ENCODE results near the gene KCNJ6.
"Not testable (repeated sequence)": the region's sequence is repeated elsewhere in the genome, so short reads cannot be mapped to it uniquely, and the experiment has no call there.

Gene KCNJ6

DNA sequence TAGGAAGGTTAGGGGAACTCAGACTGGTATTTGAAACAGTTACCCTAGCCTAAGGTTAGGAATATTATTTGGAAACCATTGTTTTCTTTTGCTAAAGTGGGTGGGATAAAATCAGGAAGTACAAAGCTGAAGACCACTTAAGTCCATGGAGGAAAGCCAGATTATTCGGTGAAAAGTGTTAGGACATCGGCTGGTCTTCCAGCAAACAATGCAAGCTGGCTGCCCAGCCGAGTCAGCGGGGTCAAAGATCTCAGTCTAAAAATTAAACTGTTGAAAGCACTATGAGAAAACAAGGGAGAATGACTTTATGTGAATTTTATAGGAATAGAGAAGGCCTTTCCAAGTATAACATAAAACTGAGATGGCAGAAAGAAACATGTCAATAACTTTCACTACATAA lies 231.7 kb downstream of the KCNJ6 start:
- in situ Hi-C loops (cut with MboI; ENCODE audit: low sequenced_read_pairs), result no loop called here

- in situ Hi-C loops (cut with MboI; ENCODE audit: low sequenced_read_pairs), result no loop called here
Measured at GRCh38 chr21:37684115-37684493, 232.2 kb downstream of the KCNJ6 start.

DNA sequence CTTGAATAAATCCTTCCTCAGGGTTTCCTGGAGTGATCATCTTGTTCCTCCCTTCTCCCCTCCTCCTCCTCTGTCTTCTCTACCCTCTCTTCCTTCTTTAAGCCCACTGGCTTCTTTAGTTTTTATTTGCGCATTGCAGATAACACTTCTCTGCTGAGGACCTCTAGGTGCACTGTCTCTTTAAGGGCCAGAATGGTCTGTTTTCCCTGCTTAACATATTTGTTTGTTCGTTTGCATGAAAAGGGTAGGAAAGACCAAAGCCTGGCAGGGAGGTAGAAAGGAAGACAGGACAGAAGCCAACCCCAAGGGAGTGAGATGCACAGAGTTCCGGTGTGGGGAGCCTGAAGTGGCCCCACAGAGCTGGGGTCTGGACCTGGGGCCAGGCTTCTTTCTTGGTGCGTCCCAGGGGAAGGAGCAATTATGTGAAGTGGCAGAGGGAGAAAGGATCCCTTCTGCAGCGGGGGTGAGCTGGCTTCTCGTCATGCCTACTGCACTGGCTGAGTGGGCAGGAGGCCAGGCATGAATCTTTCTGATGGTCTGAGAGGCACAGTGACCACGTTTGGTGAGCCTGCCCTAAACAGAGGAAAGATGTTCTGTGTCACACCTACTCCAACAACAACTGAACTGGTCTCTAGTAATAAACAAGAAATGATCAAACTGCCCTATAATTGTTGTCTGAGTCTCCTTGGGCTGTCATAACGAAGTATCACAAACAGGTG lies 232.7 kb downstream of the KCNJ6 start:
- in situ Hi-C loops (cut with MboI; ENCODE audit: low sequenced_read_pairs), result no loop called here

DNA sequence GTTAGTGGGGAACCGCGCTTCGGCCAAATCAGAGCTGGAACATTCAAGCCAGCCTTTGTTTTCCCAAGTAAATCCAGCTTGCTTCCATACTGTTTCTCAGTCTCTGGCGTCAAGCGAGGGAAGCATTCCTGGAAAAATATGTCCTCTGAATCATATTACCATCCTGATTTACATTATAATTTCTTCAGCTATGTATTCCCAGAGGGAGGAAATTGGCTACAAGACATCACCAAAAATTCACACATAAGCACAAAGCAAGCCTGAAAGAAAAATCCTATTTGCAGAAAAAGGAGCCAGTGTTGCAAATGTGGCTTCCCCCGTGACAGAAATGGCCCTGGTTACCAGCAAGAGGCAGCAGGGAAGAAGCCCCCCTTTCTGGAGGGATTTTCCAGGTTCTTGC lies 233.3 kb downstream of the KCNJ6 start:
- in situ Hi-C loops (cut with MboI; ENCODE audit: low sequenced_read_pairs), result no loop called here

DNA sequence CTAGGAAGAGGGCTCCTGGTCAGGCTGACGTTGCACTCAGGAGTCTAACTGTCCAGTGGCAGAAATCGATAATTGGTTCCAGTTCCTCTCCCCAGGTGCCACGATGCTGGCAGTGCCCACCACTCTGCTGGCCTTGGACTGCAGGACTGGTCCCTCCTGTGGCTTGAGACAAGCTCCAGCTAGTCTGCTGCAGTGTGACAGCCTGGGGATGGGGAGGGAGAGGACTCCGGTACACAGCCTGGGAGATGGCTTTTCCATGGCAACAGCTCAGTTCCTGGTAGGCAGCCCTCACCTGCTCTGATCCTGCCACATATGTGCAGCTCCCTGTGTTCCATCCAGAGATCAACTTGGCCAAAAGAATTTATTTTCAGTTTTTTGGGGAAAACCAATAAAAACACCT lies 239.3 kb downstream of the KCNJ6 start:
- in situ Hi-C loops (cut with MboI; ENCODE audit: low sequenced_read_pairs), result no loop called here

DNA sequence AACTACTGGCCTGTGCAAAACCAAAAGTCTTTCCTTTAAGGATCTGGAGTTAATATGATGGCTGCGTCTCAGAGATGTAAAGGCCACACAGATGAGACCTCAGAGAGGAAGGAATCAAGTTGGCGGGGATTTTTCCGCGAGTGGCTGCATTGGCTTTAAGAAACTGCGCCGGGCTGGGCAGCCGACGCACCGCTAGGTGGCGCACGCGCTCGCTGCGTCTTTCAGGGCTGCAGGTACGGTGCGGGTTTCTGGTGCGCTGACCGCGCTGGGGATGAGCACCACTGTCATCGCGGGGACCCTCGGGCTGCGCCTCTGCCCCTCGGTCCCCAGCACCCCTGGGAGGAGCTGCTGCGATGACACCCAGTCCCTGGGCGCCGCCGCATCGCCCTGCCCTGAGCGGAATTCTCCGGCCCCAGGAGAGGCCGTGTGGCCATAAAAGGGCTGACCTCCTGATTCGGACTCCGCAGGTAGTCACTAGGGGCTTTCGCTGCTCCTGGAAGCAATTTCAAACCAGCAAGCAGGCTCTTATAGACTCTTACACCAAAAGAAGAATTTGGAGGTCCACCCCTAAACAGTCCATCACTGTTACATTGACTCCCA lies 241.0 kb downstream of the KCNJ6 start:
- in situ Hi-C loops (cut with MboI; ENCODE audit: low sequenced_read_pairs), result no loop called here

GRCh38 chr21:37673801-37674575 lies 242.3 kb downstream of the KCNJ6 start:
- in situ Hi-C loops (cut with MboI; ENCODE audit: low sequenced_read_pairs), result no loop called here

- in situ Hi-C loops (cut with MboI; ENCODE audit: low sequenced_read_pairs), result no loop called here
Measured at GRCh38 chr21:37671381-37671780, 244.9 kb downstream of the KCNJ6 start.

GRCh38 chr21:37670883-37671282 lies 245.4 kb downstream of the KCNJ6 start:
- in situ Hi-C loops (cut with MboI; ENCODE audit: low sequenced_read_pairs), result no loop called here

DNA sequence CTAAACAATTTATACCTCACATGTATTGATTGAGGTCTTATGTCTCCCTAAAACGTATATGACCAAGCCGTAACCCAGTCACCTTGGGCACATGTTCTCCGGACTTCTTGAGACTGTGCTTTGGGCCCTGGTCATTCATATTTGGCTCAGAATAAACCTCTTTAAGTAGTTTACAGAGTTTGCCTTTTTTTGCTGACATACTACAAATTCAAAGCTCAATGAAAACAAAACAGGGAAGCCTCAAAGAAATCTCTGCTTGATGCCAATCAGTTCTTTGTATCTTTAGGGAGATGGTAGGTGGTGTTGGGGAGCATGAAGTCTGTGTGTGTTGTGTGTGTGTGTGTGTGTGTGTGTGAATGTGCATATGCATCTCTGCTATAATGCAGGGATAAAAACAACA lies 247.0 kb downstream of the KCNJ6 start:
- in situ Hi-C loops (cut with MboI; ENCODE audit: low sequenced_read_pairs), result no loop called here

DNA sequence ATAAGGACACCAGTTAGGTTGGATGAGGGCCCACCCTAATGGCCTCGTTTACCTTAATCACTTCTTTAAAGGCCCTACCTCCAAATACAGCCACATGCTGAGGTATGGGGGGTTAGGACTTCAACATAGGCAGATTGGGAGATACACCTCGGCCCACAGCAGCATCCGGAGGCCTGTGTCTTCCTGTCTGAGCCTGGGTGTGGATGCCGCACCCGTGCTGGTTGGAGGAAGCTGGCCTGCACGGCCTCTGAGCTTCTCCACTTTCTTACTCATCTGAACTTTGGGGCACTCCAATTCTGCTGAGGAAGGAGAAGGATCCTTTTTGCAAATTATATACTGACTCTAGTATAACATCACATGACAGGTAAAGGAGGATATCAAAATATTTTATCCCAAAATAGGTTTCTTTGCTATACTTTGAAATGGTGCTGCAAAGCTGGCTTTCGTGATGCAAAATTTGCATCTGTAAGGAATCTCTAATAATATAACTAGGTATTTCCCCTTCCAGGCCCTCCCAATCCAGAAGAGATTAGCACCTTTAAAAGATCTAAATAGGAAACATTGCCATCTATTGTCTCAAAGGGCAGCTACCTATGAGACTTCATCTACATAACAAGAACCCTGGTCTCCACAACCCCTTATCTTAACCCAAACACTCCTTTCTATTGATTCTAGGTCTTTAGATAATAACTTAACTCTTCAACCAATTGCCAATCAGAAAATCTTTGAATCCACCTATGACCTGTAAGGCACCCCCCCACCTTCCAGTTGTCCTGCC lies 247.6 kb downstream of the KCNJ6 start:
- in situ Hi-C loops (cut with MboI; ENCODE audit: low sequenced_read_pairs), result no loop called here

DNA sequence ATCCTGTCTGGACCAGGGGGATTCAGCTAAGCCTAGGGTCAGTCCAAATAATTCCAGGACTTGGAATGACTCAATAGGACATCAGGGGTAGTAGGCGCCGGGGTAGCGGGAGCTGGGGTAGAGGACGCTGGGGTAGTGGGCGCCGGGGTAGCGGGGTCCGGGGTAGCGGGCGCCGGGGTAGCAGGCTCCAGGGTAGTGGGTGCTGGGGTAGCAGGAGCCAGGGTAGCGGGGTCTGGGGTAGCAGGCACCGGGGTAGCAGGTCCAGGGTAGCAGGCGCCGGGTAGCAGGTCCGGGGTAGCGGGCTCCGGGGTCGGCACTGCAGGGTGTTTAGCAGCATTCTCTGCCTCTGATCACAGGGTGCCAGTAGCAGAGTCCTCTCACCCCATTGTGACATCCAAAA lies 248.9 kb downstream of the KCNJ6 start:
- in situ Hi-C loops (cut with MboI; ENCODE audit: low sequenced_read_pairs), result no loop called here

DNA sequence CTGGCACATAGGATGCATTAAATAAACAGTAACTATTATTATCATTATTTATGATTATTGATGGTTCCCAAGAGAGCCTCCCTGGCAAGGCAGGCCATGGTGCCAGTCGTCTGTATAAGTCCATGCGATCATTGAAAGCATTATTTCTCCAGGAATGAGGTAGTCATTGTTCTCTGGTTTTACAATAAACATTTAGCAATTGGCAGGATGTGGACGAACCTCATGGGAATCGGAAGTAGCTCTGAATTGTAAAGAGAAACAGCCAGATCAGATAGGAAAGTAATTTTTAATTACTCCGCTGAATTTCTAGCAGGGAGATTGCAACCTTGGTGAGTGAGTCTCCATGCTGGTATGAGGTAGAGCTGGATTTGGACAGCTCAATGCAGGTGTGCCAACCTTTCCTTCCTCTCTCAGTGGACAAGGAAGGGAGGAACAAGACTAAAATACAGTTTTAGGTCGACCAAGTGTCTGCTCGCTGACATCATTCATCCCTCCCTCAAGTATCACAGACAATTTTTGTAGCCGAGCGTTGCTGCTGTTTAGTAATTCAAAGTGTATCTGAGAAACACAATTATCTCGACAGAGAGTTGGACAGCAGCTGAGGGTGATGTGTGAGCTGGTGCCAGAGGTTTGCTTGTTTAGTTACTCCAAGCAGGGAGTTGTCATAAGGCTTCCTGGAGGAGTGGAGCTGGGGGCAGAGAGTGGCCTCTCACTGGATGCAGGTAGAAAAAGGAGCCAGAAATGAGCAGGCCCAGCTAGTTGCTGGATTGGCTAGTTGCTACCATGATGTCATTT lies 250.8 kb downstream of the KCNJ6 start:
- in situ Hi-C loops (cut with MboI; ENCODE audit: low sequenced_read_pairs), result no loop called here

DNA sequence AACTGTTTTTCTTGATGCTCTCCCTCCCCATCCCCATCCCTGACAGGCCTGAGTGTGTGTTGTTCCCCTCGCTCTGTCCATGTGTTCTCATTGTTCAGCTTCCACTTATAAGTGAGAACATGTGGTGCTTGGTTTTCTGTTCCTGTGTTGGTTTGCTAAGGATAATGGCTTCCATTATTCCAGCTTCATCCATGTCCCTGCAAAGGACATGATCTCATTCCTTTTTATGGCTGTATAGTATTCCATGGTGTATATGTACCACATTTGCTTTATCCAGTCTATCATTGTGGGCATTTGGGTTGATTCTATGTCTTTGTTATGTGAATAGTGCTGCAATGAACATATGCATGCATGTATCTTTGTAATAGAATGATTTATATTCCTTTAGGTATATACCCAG lies 254.0 kb downstream of the KCNJ6 start:
- in situ Hi-C loops (cut with MboI; ENCODE audit: low sequenced_read_pairs), result not testable (repeated sequence)

DNA sequence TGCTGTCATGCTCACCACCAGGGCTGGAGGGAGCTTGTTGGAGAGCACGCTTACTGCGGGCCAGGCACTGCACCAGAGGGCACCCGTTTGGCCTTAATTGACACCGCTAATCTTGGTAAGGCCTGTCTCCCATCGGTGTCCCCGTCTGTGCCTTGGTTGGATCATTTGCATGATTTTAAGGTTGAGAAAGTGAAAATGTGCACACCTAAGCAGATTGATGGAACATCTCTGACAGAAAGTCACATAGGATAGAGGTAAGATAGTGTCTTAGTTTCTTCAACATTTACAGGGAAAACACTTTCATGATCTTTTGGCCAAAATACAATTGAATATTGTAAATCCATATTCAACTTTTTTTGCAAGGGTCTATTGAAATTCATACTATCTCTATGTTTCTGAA lies 255.5 kb downstream of the KCNJ6 start:
- in situ Hi-C loops (cut with MboI; ENCODE audit: low sequenced_read_pairs), result no loop called here

DNA sequence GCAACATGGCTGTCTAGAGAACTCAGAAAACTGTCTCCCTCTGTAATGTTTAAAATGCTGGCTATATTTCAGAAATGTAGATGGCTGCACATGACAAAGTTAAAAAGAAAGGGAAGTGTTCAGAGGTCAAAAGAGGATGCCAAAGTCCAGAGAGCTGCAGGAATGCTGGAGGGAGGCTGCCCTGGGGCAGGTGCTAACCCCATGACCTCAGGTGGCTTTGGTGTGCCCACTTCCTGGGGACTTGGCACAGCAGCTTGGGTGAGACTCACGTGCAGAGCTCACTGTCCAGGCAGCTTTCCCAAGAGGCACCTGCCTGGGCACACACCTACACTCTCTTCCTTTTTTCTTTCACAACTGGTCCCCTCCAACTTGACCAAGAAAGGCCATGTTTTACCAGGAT lies 256.4 kb downstream of the KCNJ6 start:
- in situ Hi-C loops (cut with MboI; ENCODE audit: low sequenced_read_pairs), result no loop called here

GRCh38 chr21:37658817-37659458 lies 257.3 kb downstream of the KCNJ6 start:
- in situ Hi-C loops (cut with MboI; ENCODE audit: low sequenced_read_pairs), result no loop called here

DNA sequence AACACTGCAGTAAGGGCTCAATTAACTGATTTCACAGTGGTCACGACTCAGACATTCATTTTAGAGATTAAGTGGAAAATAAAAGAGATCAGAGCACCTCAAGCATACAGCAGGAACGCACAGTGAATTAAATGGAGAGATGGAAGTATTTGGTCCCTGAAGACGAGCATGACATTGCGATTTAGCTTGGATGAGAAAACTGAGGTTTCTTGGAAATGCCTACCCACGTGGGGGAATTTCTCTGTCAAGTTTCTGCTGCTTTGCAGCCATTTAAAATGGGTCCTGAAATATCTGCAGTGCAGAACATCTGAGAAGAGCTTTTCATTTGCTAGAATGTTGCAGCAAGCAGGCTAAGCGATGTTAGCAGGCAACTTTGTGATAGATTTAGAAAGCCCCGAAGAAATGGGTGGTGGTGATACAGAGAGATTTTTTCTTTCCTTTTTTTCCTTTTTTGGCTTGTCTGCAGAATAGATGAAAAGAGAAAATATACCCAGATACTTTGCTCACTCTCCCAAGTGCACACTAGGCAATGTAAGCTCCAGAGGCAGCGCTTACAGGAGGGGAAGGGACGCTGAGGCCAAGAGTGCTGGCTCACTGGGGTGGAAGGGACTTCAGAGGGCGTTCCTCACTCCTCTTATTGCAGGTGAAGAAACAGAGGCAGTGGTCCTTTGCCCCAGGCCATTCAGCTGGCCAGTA lies 258.0 kb downstream of the KCNJ6 start:
- in situ Hi-C loops (cut with MboI; ENCODE audit: low sequenced_read_pairs), result no loop called here

- in situ Hi-C loops (cut with MboI; ENCODE audit: low sequenced_read_pairs), result no loop called here
Measured at GRCh38 chr21:37656899-37657298, 259.4 kb downstream of the KCNJ6 start.

Data from HL-60/S4 (cell line).